ENCODE measurements around the gene FADS2. TPM values are rescaled to one million over a fixed set of nuclear protein-coding genes. Genes with fewer than 3 reads are reported as not detected.

The FADS2 gene
- total and polyA plus RNA-seq, 2 of the 13 experiments (the other 11 are each of a cell fraction or from before 2014, with no cell fraction given), result 90.1 to 124 TPM

- TF ChIP-seq ZNF547 (CRISPR knock-in tag; IDR thresholded peaks at IDR 0.05) (peak; percentile 57; the same call in 1 of the 2 replicates), ZNF589 (CRISPR knock-in tag; conservative IDR thresholded peaks at IDR 0.05) (no peak), TRIM24 (CRISPR knock-in tag; IDR thresholded peaks at IDR 0.05) (no peak), ZNF24 (IDR thresholded peaks at IDR 0.05) (no peak), ZNF749 (CRISPR knock-in tag; IDR thresholded peaks at IDR 0.05; ENCODE audit: borderline replicate concordance) (no peak), ZNF563 (CRISPR knock-in tag; IDR thresholded peaks at IDR 0.05) (0 out of 2 replicates have a peak, but pooled peaks have one; percentile 43), ZKSCAN5 (CRISPR knock-in tag; IDR thresholded peaks at IDR 0.05) (no peak), ZBTB4 (CRISPR knock-in tag; IDR thresholded peaks at IDR 0.05; ENCODE audit: borderline replicate concordance) (0 out of 2 replicates have a peak, but pooled peaks have one; percentile 51), ZNF432 (CRISPR knock-in tag; IDR thresholded peaks at IDR 0.05; ENCODE audit: borderline replicate concordance) (no peak), PREB (CRISPR knock-in tag; IDR thresholded peaks at IDR 0.05) (no peak), DNMT1 (CRISPR knock-in tag; IDR thresholded peaks at IDR 0.05) (peak; percentile 68), TEAD2 (CRISPR knock-in tag; IDR thresholded peaks at IDR 0.05) (no peak), PHF20 (CRISPR knock-in tag; IDR thresholded peaks at IDR 0.05) (no peak), NR2F6 (IDR thresholded peaks at IDR 0.05) (peak; percentile 80), NR2F6 (CRISPR knock-in tag; IDR thresholded peaks at IDR 0.05) (peak; percentile 69; the same call in 1 of the 2 replicates), ZNF720 (CRISPR knock-in tag; IDR thresholded peaks at IDR 0.05) (no peak), IRX3 (CRISPR knock-in tag; IDR thresholded peaks at IDR 0.05; ENCODE audit: borderline replicate concordance, low read depth) (no peak), SNAPC2 (CRISPR knock-in tag; IDR thresholded peaks at IDR 0.05) (no peak), ZKSCAN8 (CRISPR knock-in tag; IDR thresholded peaks at IDR 0.05; ENCODE audit: borderline replicate concordance) (no peak), NFYC (CRISPR knock-in tag; IDR thresholded peaks at IDR 0.05) (no peak), ZC3H13 (CRISPR knock-in tag; IDR thresholded peaks at IDR 0.05) (no peak), UBTF (CRISPR knock-in tag; IDR thresholded peaks at IDR 0.05) (peak; percentile 53), BORCS8-MEF2B (CRISPR knock-in tag; IDR thresholded peaks at IDR 0.05) (no peak), PLRG1 (conservative IDR thresholded peaks at IDR 0.05) (no peak), FLYWCH1 (CRISPR knock-in tag; IDR thresholded peaks at IDR 0.05) (no peak), SP2 (CRISPR knock-in tag; IDR thresholded peaks at IDR 0.05) (no peak)
Observed at GRCh38 chr11:61890529-61891330, 62.6 kb downstream of the FADS2 start (continued).

Data from HepG2 (cell line).